ENCODE measurements around the gene DOK5. TPM values are rescaled to one million over a fixed set of nuclear protein-coding genes. Genes with fewer than 3 reads are reported as not detected.

DOK5 gene
- total RNA-seq, 1 donor from 2014 or later = 3.3 TPM

DNA sequence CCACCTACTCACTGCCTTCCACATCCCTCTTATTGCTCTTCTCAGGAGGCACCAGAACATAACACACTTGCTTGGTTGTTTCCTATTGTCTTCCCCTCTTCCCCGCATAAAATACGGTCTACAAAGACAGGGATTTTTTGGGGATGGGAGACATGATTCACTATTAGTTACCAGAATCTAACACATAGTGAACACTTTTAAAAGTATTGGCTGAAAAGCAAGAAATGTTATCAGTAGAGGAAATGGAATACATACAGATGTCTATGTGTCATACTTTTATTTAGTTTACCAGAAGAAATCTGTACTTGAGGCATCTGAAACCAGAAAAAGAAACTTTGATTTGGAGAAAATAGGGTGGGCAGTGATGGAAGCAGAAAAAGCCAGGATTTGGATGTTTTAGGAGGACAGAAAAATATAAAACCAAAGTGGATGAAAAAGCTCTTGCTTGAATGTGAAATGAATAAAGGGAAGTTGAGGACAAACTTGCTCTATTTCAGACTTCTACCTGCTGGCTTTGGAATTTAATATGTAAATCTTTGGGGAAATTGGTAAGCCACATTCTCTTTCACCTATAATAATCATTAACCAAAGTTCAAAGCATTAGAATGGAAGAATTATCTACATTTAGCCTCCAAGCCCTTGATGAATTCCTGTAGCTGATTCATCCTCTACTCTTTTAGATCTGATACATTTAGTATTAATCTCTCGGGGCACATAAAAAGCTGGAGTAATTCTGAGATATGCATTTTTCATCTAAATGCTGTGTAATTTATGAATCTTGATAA is 82.6 kb downstream of the DOK5 start:
- H3K36me3 Mint-ChIP-seq = no peaks in the 10 kb centered on the region
- no peaks in the 10 kb centered on the region for H3K27me3 Mint-ChIP-seq (ENCODE audit: low read depth)
- no peak overlapping the region for H3K4me3 Mint-ChIP-seq
- no peaks in the 10 kb centered on the region for H3K9me3 Mint-ChIP-seq
- TF ChIP-seq, protein P1, sequence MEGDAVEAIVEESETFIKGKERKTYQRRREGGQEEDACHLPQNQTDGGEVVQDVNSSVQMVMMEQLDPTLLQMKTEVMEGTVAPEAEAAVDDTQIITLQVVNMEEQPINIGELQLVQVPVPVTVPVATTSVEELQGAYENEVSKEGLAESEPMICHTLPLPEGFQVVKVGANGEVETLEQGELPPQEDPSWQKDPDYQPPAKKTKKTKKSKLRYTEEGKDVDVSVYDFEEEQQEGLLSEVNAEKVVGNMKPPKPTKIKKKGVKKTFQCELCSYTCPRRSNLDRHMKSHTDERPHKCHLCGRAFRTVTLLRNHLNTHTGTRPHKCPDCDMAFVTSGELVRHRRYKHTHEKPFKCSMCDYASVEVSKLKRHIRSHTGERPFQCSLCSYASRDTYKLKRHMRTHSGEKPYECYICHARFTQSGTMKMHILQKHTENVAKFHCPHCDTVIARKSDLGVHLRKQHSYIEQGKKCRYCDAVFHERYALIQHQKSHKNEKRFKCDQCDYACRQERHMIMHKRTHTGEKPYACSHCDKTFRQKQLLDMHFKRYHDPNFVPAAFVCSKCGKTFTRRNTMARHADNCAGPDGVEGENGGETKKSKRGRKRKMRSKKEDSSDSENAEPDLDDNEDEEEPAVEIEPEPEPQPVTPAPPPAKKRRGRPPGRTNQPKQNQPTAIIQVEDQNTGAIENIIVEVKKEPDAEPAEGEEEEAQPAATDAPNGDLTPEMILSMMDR (IDR thresholded peaks at IDR 0.05; ENCODE audit: unreplicated experiment) = no peak
- no peak for DNase-seq (ENCODE audit: low spot score in 2 of 2, unreplicated experiment in 2 of 2)
- H3K27ac Mint-ChIP-seq = no peak overlapping the region
- no peaks in the 10 kb centered on the region for H3K4me1 Mint-ChIP-seq

DNA sequence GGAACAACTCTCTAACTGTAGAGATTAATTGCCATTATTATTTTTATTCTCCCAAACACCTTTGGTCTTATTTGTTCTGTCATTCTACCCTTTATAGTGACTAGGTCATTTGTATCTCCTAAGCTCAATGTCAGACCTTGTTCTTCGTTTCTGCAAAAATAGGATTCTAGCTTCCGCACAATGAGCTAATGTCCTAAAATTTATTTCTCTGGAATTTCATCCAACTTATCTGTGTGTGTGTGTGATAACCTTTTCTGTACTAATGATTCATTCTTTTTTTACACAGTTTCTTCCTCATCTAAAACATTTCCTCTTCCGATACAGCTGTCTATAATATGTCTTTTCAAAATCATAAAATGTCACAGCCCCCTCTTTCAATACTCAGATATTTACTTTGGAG is 84.5 kb downstream of the DOK5 start:
- no peaks in the 10 kb centered on the region for H3K9me3 Mint-ChIP-seq
- H3K36me3 Mint-ChIP-seq = no peaks in the 10 kb centered on the region
- TF ChIP-seq, protein P1 (IDR thresholded peaks at IDR 0.05; ENCODE audit: unreplicated experiment) = no peak
- no peaks in the 10 kb centered on the region for H3K4me1 Mint-ChIP-seq
- no peak overlapping the region for H3K4me3 Mint-ChIP-seq
- DNase-seq (ENCODE audit: low spot score in 2 of 2, unreplicated experiment in 2 of 2) = no peak
- no peak overlapping the region for H3K27ac Mint-ChIP-seq
- H3K27me3 Mint-ChIP-seq (ENCODE audit: low read depth) = no peaks in the 10 kb centered on the region

DNA sequence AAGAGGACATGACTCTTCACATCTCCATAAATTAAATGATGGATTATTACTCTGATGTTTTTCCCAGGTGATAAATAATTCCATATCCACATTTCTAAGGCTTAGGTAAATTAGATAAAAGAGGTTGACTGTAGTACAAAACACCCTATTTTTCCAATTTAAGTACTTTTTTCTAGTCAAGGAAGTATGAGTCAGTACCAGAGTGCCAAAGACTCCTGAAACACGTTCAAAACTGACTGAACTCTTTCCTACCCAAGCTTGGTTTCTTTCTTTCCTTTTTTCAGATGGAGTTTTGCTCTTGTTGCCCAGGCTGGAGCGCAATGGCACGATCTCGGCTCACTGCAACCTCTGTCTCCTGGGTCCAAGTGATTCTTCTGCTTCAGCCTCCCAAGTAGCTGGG is 85.0 kb downstream of the DOK5 start:
- no peaks in the 10 kb centered on the region for H3K36me3 Mint-ChIP-seq
- no peaks in the 10 kb centered on the region for H3K4me1 Mint-ChIP-seq
- no peak for DNase-seq (ENCODE audit: low spot score in 2 of 2, unreplicated experiment in 2 of 2)
- no peaks in the 10 kb centered on the region for H3K9me3 Mint-ChIP-seq
- H3K27ac Mint-ChIP-seq = no peak overlapping the region
- TF ChIP-seq, protein P1 (IDR thresholded peaks at IDR 0.05; ENCODE audit: unreplicated experiment) = no peak
- no peak overlapping the region for H3K4me3 Mint-ChIP-seq
- H3K27me3 Mint-ChIP-seq (ENCODE audit: low read depth) = no peaks in the 10 kb centered on the region

DNA sequence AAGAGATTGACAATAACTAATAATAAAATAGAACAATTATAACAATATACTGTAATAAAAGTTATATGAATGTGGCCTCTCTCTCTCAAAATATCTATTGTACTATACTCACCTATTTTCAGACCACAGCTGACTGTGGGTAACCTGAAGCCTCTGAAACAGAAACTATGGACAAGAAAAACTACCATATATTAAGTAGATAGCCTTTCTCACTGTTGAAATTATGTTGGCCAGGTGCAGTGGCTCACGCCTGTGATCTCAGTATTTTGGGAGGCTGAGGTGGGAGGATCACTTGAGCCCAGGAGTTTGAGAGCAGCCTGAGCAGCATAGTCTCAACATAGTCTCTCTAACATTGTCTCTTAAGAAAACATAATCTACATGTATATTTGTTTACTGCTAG is 89.9 kb downstream of the DOK5 start:
- Mint-ChIP-seq H3K4me3 (no peak overlapping the region), H3K4me1 (no peaks in the 10 kb centered on the region), H3K27me3 (ENCODE audit: low read depth) (no peaks in the 10 kb centered on the region), H3K9me3 (no peaks in the 10 kb centered on the region), H3K27ac (no peak overlapping the region), H3K36me3 (no peaks in the 10 kb centered on the region)
- TF ChIP-seq, protein P1 (IDR thresholded peaks at IDR 0.05; ENCODE audit: unreplicated experiment) = no peak
- no peak for DNase-seq (ENCODE audit: low spot score in 2 of 2, unreplicated experiment in 2 of 2)

DNA sequence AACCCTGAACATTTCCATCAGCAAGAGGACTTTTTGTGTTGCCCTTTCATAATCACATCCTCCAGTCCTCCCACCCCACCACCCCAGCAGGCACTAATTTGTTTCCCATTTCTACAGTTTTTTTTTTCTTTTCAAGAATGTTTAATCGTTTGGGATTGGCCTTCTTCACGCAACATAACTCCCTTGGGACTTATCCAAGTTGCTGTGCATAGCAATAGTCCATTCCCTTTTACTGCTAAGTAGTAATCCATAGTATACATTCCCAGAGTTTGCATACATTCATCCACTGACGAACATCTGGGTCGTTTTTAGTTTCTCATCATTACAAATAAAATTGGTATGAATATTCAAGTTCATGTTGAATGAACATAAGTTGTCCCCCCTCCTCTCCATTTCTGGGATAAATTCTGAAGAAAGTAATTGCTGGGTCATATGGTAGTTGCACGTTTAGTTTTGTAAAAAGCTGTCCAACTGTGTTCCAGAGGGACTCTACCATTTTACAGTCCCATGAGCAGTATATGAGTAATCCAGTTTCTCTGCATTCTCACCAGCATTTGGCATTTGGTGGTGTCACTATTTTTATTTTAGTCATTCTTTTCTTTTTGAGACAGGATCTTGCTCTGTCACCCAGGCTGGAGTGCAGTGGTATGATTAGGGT is 90.8 kb downstream of the DOK5 start:
- no peaks in the 10 kb centered on the region for H3K36me3 Mint-ChIP-seq
- H3K27ac Mint-ChIP-seq = no peak overlapping the region
- no peaks in the 10 kb centered on the region for H3K9me3 Mint-ChIP-seq
- no peak overlapping the region for H3K4me3 Mint-ChIP-seq
- no peak for DNase-seq (ENCODE audit: low spot score in 2 of 2, unreplicated experiment in 2 of 2)
- H3K4me1 Mint-ChIP-seq = no peaks in the 10 kb centered on the region
- no peaks in the 10 kb centered on the region for H3K27me3 Mint-ChIP-seq (ENCODE audit: low read depth)
- TF ChIP-seq, protein P1 (IDR thresholded peaks at IDR 0.05; ENCODE audit: unreplicated experiment) = no peak
